Fibroblast of lung (primary cell): ENCODE results near the gene DISP3. TPM values are rescaled to one million over a fixed set of nuclear protein-coding genes. Genes with fewer than 3 reads are reported as not detected.
"Not testable (repeated sequence)": the region's sequence is repeated elsewhere in the genome, so short reads cannot be mapped to it uniquely, and the experiment has no call there.

Experiments
- DNase-seq, 2 donors: peaks; one replicate each; pipeline versions ENCODE4 v3.0.0 to v3.0.0-alpha.2; 2010; ENCODE audit warnings: low read depth in 2 of 2
- H2AFZ ChIP-seq: 2 replicates; pipeline ENCODE4 v1.5.1; 2012; ENCODE audit warnings: low read length, control low read depth, inconsistent platforms
- H3K27ac ChIP-seq: 2 replicates; pipeline ENCODE4 v1.5.1; 2011; ENCODE audit warnings: low read length, control low read depth; ENCODE audit not compliant: insufficient read depth
- H3K27me3 ChIP-seq: 2 replicates; pipeline ENCODE4 v1.5.1; 2011; ENCODE audit warnings: mild to moderate bottlenecking, low read length; ENCODE audit not compliant: control insufficient read depth, insufficient read depth
- H3K36me3 ChIP-seq: 2 replicates; pipeline ENCODE4 v1.5.1; 2011; ENCODE audit warnings: low read length; ENCODE audit not compliant: control insufficient read depth, insufficient read depth
- H3K4me1 ChIP-seq: 2 replicates; pipeline ENCODE4 v1.5.1; 2011; ENCODE audit warnings: low read length; ENCODE audit not compliant: control insufficient read depth, insufficient read depth; ENCODE audit errors: extremely low read depth
- H3K4me2 ChIP-seq: 2 replicates; pipeline ENCODE4 v1.5.1; 2011; ENCODE audit warnings: low read length, control low read depth; ENCODE audit not compliant: insufficient read depth; ENCODE audit errors: extremely low read depth
- H3K4me3 ChIP-seq, 4 experiments: fragments of 200-600 bp in 1 of 4; sonication (generic) in 1 of 4; replicated peaks in 1 of 4; 2 replicates each; pipeline ENCODE4 v1.5.1; 2011 to 2016; ENCODE audit warnings: low read length in 4 of 4, low read depth in 3 of 4, mild to moderate bottlenecking in 3 of 4, control low read depth in 2 of 4, inconsistent platforms in 1 of 4, mixed read lengths in 1 of 4; ENCODE audit not compliant: insufficient read depth in 1 of 4; ENCODE audit errors: control extremely low read depth in 1 of 4
- H3K79me2 ChIP-seq: 2 replicates; pipeline ENCODE4 v1.5.1; 2012; ENCODE audit warnings: mild to moderate bottlenecking, low read length, inconsistent platforms; ENCODE audit not compliant: control insufficient read depth, insufficient read depth
- H3K9ac ChIP-seq: 2 replicates; pipeline ENCODE4 v1.5.1; 2011; ENCODE audit warnings: mild to moderate bottlenecking, low read length, control low read depth; ENCODE audit not compliant: insufficient read depth
- H3K9me3 ChIP-seq: 2 replicates; pipeline ENCODE4 v1.5.1; 2012; ENCODE audit warnings: low read depth, low read length; ENCODE audit not compliant: control insufficient read depth, insufficient read depth
- H4K20me1 ChIP-seq: 2 replicates; pipeline ENCODE4 v1.5.1; 2011; ENCODE audit warnings: low read length; ENCODE audit not compliant: control insufficient read depth, insufficient read depth; ENCODE audit errors: extremely low read depth
- EZH2 ChIP-seq: IDR thresholded peaks from 2 replicates; pipeline ENCODE4 v1.5.1; 2012; ENCODE audit warnings: low read length, control low read depth, mild to moderate bottlenecking; ENCODE audit errors: missing control alignments
- polyA plus RNA-seq, 2 donors: library from polyadenylated mRNA; depleted of rRNA in 1 of 2; stranded (reverse) in 1 of 2; unstranded in 1 of 2; fragments of >200 nt; gene quantifications; 2 replicates each; pipeline ENCODE4 v1.2.1, GENCODE V29; 2011 to 2012; ENCODE audit warnings: missing spikeins in 1 of 2
- total RNA-seq: library from RNA; depleted of rRNA; stranded (reverse); fragments of >200 nt; gene quantifications from 2 replicates; pipeline ENCODE4 v1.2.1, GENCODE V29; 2014
- TF ChIP-seq, protein P1 (sequence below), 2 donors: IDR thresholded peaks in 1 of 2; conservative IDR thresholded peaks in 1 of 2; 1 replicate in 1 of 2; 2 replicates in 1 of 2; pipeline ENCODE4 v1.5.1; 2011 to 2012; ENCODE audit warnings: low read length in 2 of 2, control low read depth in 1 of 2, inconsistent platforms in 1 of 2, low read depth in 1 of 2, mild to moderate bottlenecking in 1 of 2

Gene DISP3
- total and polyA plus RNA-seq, 2 donors (not counting 1 experiment from before 2014, with no cell fraction given) = 0.02 TPM; not detected in 1

DNA sequence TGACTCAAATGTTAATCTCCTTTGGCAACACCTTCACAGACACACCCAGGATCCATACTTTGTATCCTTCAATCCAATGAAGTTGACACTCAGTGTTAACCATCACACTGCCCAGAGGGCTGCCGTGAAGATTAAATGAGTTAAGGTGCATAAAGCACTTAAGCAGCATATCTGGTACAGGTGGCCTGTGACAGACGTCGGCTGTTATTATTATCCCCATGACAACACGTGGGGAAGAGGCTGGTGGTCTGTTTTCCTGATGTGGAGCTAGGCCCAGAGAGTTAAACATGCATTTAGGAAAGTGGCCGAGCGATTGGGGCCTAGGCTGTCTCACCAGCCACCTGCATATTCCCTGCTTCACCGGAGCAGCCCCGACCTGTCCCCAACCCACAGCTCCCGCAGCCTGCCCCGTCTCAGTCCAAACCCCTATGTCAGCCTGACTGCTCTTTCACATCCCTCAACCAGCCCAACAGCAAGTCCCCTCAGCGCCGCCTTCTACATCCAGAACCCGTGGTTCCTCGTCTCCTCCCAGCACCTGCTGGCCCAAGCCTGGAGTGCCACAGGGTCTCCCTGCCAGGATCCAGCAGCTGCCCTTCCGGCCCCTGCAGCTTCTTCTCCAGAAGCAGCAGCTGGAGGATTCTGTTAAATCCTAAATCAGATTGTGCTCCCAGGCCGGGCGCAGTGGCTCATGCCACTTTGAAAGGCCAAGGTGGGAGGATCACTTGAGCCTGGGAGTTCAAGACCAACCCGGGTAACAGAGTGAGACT lies 97.3 kb downstream of the DISP3 start:
- Histone ChIP-seq H3K27ac (no peak overlapping the region), H3K9ac (no peak overlapping the region), H3K4me2 (no peak overlapping the region), H3K36me3 (no peaks in the 10 kb centered on the region), H3K79me2 (no peaks in the 10 kb centered on the region), H4K20me1 (no peaks in the 10 kb centered on the region), H3K27me3 (no peaks in the 10 kb centered on the region), H3K4me3 (no peak overlapping the region), H3K4me1 (no peaks in the 10 kb centered on the region), H2AFZ (no peak overlapping the region), H3K9me3 (no peaks in the 10 kb centered on the region)
- no peak for DNase-seq
- TF ChIP-seq EZH2 = no peak
- TF ChIP-seq, protein P1, sequence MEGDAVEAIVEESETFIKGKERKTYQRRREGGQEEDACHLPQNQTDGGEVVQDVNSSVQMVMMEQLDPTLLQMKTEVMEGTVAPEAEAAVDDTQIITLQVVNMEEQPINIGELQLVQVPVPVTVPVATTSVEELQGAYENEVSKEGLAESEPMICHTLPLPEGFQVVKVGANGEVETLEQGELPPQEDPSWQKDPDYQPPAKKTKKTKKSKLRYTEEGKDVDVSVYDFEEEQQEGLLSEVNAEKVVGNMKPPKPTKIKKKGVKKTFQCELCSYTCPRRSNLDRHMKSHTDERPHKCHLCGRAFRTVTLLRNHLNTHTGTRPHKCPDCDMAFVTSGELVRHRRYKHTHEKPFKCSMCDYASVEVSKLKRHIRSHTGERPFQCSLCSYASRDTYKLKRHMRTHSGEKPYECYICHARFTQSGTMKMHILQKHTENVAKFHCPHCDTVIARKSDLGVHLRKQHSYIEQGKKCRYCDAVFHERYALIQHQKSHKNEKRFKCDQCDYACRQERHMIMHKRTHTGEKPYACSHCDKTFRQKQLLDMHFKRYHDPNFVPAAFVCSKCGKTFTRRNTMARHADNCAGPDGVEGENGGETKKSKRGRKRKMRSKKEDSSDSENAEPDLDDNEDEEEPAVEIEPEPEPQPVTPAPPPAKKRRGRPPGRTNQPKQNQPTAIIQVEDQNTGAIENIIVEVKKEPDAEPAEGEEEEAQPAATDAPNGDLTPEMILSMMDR (conservative IDR thresholded peaks at IDR 0.05 in 1 of 2, IDR thresholded peaks at IDR 0.05 in 1 of 2; ENCODE audit: low read depth in 1 of 2, low read length in 2 of 2) = no peak

DNA sequence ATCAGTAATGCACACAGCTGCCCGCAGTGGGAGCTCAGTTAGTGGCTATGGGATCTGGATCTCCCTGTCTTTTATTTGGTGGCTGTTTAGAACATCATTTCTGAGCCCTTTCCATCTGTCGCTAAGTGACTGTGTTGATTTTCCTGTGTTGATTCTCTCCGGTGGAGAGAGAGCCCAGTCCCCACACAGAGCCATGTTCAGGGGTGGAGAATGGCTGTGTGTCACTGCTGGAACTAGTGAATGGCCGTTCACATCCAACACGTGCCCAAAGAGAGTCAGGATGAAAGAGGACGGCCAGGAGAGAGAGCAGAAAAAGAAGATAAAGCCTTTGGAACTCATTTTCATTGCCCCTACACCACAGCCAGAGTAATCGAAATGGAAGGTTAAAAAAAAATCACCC lies 99.0 kb downstream of the DISP3 start:
- Histone ChIP-seq H3K9ac (no peak overlapping the region), H3K9me3 (no peaks in the 10 kb centered on the region), H2AFZ (no peak overlapping the region), H3K4me2 (no peak overlapping the region), H3K27me3 (no peaks in the 10 kb centered on the region), H3K4me3 (no peak overlapping the region), H3K4me1 (no peaks in the 10 kb centered on the region), H4K20me1 (no peaks in the 10 kb centered on the region), H3K36me3 (no peaks in the 10 kb centered on the region), H3K79me2 (no peaks in the 10 kb centered on the region), H3K27ac (no peak overlapping the region)
- no peak for TF ChIP-seq EZH2
- TF ChIP-seq, protein P1 (conservative IDR thresholded peaks at IDR 0.05 in 1 of 2, IDR thresholded peaks at IDR 0.05 in 1 of 2; ENCODE audit: low read depth in 1 of 2, low read length in 2 of 2) = no peak
- DNase-seq = no peak

DNA sequence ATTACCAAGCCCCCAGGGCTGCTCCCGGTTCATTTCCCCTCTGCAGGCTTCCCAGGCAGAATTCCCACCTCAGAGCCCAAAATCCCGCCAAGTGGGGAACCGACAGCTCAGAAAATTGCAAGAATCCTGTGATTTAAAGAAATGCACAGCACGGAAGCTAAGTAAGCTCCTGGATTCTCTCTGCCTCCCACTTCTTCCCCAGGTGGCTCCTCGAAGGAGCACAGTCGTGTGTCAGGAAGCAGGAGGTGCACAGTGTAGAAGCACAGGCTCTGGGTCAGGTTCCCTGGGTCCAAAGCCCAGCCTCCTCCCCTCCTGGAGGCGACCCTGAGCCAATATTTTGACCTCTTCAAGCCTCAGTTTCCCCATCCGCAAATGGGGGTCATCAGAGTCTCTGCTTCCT lies 100.6 kb downstream of the DISP3 start:
- H3K27me3 ChIP-seq = no peaks in the 10 kb centered on the region
- no peaks in the 10 kb centered on the region for H3K9me3 ChIP-seq
- no peak for DNase-seq
- H3K36me3 ChIP-seq = no peaks in the 10 kb centered on the region
- no peaks in the 10 kb centered on the region for H4K20me1 ChIP-seq
- no peak overlapping the region for H3K9ac ChIP-seq
- no peak overlapping the region for H3K4me3 ChIP-seq
- no peaks in the 10 kb centered on the region for H3K79me2 ChIP-seq
- H3K4me1 ChIP-seq = no peaks in the 10 kb centered on the region
- H3K4me2 ChIP-seq = no peak overlapping the region
- H2AFZ ChIP-seq = no peak overlapping the region
- H3K27ac ChIP-seq = no peak overlapping the region
- TF ChIP-seq EZH2 = no peak
- TF ChIP-seq, protein P1 (conservative IDR thresholded peaks at IDR 0.05 in 1 of 2, IDR thresholded peaks at IDR 0.05 in 1 of 2; ENCODE audit: low read depth in 1 of 2, low read length in 2 of 2) = no peak

DNA sequence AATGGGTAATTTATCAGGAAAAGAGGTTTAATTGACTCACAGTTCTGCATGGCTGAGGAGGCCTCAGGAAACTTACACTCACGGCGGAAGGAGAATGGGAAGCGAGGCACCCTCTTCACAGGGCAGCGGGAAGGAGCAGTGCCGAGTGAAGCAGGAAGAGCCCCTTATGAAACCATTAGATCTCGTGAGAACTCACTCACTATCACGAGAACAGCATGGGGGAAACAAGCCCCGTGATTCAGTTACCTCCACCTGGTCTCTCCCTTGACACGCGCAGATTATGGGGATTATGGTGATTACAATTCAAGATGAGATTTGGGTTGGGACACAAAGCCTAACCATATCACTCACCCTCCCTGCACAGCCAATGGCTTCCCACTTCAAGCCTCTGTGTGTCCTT lies 101.1 kb downstream of the DISP3 start:
- H3K27me3 ChIP-seq = not testable (repeated sequence)

More for the DNA sequence above, 101.1 kb downstream of the DISP3 start:
- H2AFZ ChIP-seq, H3K9ac ChIP-seq, DNase-seq, H4K20me1 ChIP-seq, H3K4me3 ChIP-seq, H3K9me3 ChIP-seq, H3K79me2 ChIP-seq, H3K4me2 ChIP-seq, H3K36me3 ChIP-seq, H3K4me1 ChIP-seq, H3K27ac ChIP-seq: not testable (repeated sequence)
